T-cell (primary cell): ENCODE measurements around the gene CCL27. TPM values are rescaled to one million over a fixed set of nuclear protein-coding genes. Genes with fewer than 3 reads are reported as not detected.
A peak's percentile ranks its signal among the peaks of the same experiment; 100 is the strongest.

Source experiments
- ATAC-seq, 4 experiments: fragments of 200-7000 bp in 3 of 4; fragments of 150-1000 bp in 1 of 4; cut with Tn5 transposase; replicated peaks in 1 of 4; 1 replicate in 3 of 4; 2 replicates in 1 of 4; pipeline ENCODE4 v1.10.0; 2021; ENCODE audit warnings: moderate library complexity in 3 of 4, mild to moderate bottlenecking in 2 of 4, moderate number of reproducible peaks in 1 of 4
- CTCF ChIA-PET, 2 donors: fragments of 300-600 bp; sonication (Branson Sonifier 250); formaldehyde crosslinking; loops; one replicate each; lab custom pipeline; 2022; ENCODE audit warnings: antibody characterized with exemption in 2 of 2; lab: Charles Lee
- POLR2A ChIA-PET, 2 donors: fragments of 300-600 bp; sonication (Branson Sonifier 250); formaldehyde crosslinking; loops; one replicate each; lab custom pipeline; 2022; ENCODE audit warnings: antibody characterized with exemption in 2 of 2; lab: Charles Lee
- DNase-seq, 35 experiments: peaks; one replicate each; pipeline versions ENCODE4 v3.0.0 to v3.0.0-alpha.2; 2013 to 2023
- H3K27ac ChIP-seq: one replicate; pipeline ENCODE4 v1.5.1; 2013; ENCODE audit warnings: low read length
- H3K27me3 ChIP-seq, 2 experiments: replicated peaks in 1 of 2; 1 replicate in 1 of 2; 2 replicates in 1 of 2; pipeline versions ENCODE4 v1.6.1 to v1.7.0; 2013; ENCODE audit warnings: low read length in 1 of 2, mixed read lengths in 1 of 2; ENCODE audit not compliant: control insufficient read depth in 2 of 2, insufficient read depth in 2 of 2; ENCODE audit errors: extremely low read depth in 1 of 2
- H3K36me3 ChIP-seq, 2 donors: 1 replicate in 1 of 2; 2 replicates in 1 of 2; pipeline versions ENCODE4 v1.6.1 to v1.7.0; 2013; ENCODE audit warnings: low read length in 1 of 2; ENCODE audit not compliant: control insufficient read depth in 2 of 2, insufficient read depth in 1 of 2; ENCODE audit errors: extremely low read depth in 1 of 2
- H3K4me1 ChIP-seq, 2 experiments: 1 replicate in 1 of 2; 2 replicates in 1 of 2; pipeline versions ENCODE4 v1.6.1 to v1.7.0; 2013; ENCODE audit warnings: low read length in 2 of 2, mixed read lengths in 1 of 2; ENCODE audit not compliant: insufficient read depth in 2 of 2, control insufficient read depth in 1 of 2; ENCODE audit errors: extremely low read depth in 1 of 2
- H3K4me3 ChIP-seq, 2 donors: 1 replicate in 1 of 2; 2 replicates in 1 of 2; pipeline versions ENCODE4 v1.5.1 to v1.7.0; 2013; ENCODE audit warnings: mild to moderate bottlenecking in 2 of 2, low read length in 1 of 2, moderate library complexity in 1 of 2; ENCODE audit not compliant: control insufficient read depth in 1 of 2; ENCODE audit errors: extremely low read depth in 1 of 2
- H3K9me3 ChIP-seq: 2 replicates; pipeline ENCODE4 v1.7.0; 2013
- H3K27ac Mint-ChIP-seq, 2 donors: one replicate each; pipeline ENCODE4 v1.8.0; 2020 to 2021; ENCODE audit warnings: mild to moderate bottlenecking in 2 of 2, mixed read lengths in 2 of 2
- H3K27me3 Mint-ChIP-seq, 2 donors: one replicate each; pipeline ENCODE4 v1.8.0; 2021 to 2022; ENCODE audit warnings: mixed read lengths in 2 of 2
- H3K36me3 Mint-ChIP-seq: one replicate; pipeline ENCODE4 v1.8.0; 2021; ENCODE audit warnings: mixed read lengths
- H3K4me1 Mint-ChIP-seq, 3 donors: one replicate each; pipeline ENCODE4 v1.8.0; 2020 to 2022; ENCODE audit warnings: mixed read lengths in 3 of 3, mild to moderate bottlenecking in 1 of 3
- H3K4me3 Mint-ChIP-seq, 3 donors: one replicate each; pipeline ENCODE4 v1.8.0; 2020 to 2022; ENCODE audit warnings: mild to moderate bottlenecking in 3 of 3, mixed read lengths in 3 of 3, moderate library complexity in 3 of 3
- H3K9me3 Mint-ChIP-seq, 3 donors: one replicate each; pipeline ENCODE4 v1.8.0; 2020 to 2022; ENCODE audit warnings: mixed read lengths in 3 of 3
- WGBS: methylation state at CpG from one replicate; pipeline ENCODE4 v1.1.5; 2013; ENCODE audit warnings: missing lambda C conversion rate; ENCODE audit not compliant: insufficient coverage; 5-methylcytosine and 5-hydroxymethylcytosine counted together
- total RNA-seq, 35 experiments: library from RNA in 6 of 35; stranded (reverse) in 6 of 35; fragments of 120-200 nt in 1 of 35; gene quantifications; one replicate each; pipeline versions ENCODE4 v1.2.1 to v1.2.4 and lab custom pipeline; 2013 to 2026

CCL27 gene
- total RNA-seq, 5 donors from 2014 or later (not counting 1 experiment from before 2014, with no cell fraction given) = not detected

GRCh38 chr9:34651321-34651720 is 11.1 kb downstream of the CCL27 start:
- ChIA-PET POLR2A (no interaction called here), CTCF (no interaction called here)
- Histone ChIP-seq H3K4me1 (peaks cover 10 to 45% of the 10 kb centered on the region in 2 experiments), H3K27ac (no peak overlapping the region), H3K4me3 (no peak overlapping the region), H3K27me3 (no peaks in the 10 kb centered on the region), H3K9me3 (no peaks in the 10 kb centered on the region), H3K36me3 (peaks cover 0 to 45% of the 10 kb centered on the region in 2 donors)
- WGBS = 86% methylated on average over 2 of the region's 4 CpGs
- H3K4me1 Mint-ChIP-seq = peaks cover 40 to 63% (median 62%) of the 10 kb centered on the region in 3 donors
- ATAC-seq = no peak
- no peaks in the 10 kb centered on the region for H3K9me3 Mint-ChIP-seq
- H3K36me3 Mint-ChIP-seq = peaks cover 25% of the 10 kb centered on the region
- no peaks in the 10 kb centered on the region for H3K27me3 Mint-ChIP-seq
- peak overlapping the region in 1 of 2 donors; percentile 28 for H3K27ac Mint-ChIP-seq
- no peak for DNase-seq
- H3K4me3 Mint-ChIP-seq = no peak overlapping the region

DNA sequence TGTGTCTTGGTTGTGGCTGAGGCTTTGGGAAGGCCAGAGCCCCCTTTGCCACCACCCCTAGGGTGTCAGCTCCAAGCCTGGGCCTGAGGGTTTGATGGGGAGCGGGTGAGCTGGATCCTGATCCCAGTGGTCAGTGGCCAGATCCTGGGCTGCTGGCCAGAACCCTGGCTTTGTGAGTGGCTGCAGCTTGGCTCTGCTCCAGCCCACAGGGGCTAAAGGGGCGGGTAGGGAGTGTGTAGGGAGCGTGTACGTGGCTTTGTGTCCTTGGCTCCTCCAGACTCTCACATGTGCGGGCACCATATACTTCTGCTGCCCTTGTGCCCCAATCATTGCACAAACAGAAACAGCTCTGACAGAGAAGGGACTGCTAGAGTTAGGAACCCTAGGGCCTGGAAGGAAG is 11.6 kb downstream of the CCL27 start:
- DNase-seq (no peak), ATAC-seq (no peak)
- Histone ChIP-seq H3K4me1 (peaks cover 12 to 49% of the 10 kb centered on the region in 2 experiments), H3K4me3 (no peak overlapping the region), H3K9me3 (no peaks in the 10 kb centered on the region), H3K27me3 (no peaks in the 10 kb centered on the region), H3K36me3 (peaks cover 0 to 45% of the 10 kb centered on the region in 2 donors), H3K27ac (no peak overlapping the region)
- H3K4me1 Mint-ChIP-seq = peaks cover 45 to 68% (median 57%) of the 10 kb centered on the region in 3 donors
- H3K27me3 Mint-ChIP-seq = no peaks in the 10 kb centered on the region
- no peaks in the 10 kb centered on the region for H3K9me3 Mint-ChIP-seq
- ChIA-PET POLR2A (interaction anchor here in 1 of 2 donors (0.6 kb wide), 1 partner anchor 488 kb away, joined by 3 read pairs; no protein-coding TSS in a partner anchor), CTCF (no interaction called here)
- peaks cover 25% of the 10 kb centered on the region for H3K36me3 Mint-ChIP-seq
- no peak overlapping the region for H3K27ac Mint-ChIP-seq
- H3K4me3 Mint-ChIP-seq = no peak overlapping the region
- 86% methylated on average over 1 of the region's 5 CpGs for WGBS

GRCh38 chr9:34648673-34649072 is 13.8 kb downstream of the CCL27 start:
- Histone ChIP-seq H3K9me3 (no peaks in the 10 kb centered on the region), H3K4me1 (peaks cover 12 to 49% of the 10 kb centered on the region in 2 experiments), H3K27ac (no peak overlapping the region), H3K27me3 (no peaks in the 10 kb centered on the region), H3K4me3 (no peak overlapping the region), H3K36me3 (peaks cover 0 to 45% of the 10 kb centered on the region in 2 donors)
- Mint-ChIP-seq H3K9me3 (no peaks in the 10 kb centered on the region), H3K27ac (peak overlapping the region; percentile 19 to 25), H3K27me3 (no peaks in the 10 kb centered on the region), H3K36me3 (peaks cover 21% of the 10 kb centered on the region), H3K4me1 (peaks cover 44 to 61% (median 45%) of the 10 kb centered on the region in 3 donors), H3K4me3 (peak overlapping the region; percentile 91 to 95 (median 94))
- ChIA-PET CTCF (interaction anchor here (1.0 to 5.4 kb wide), 4 partner anchors 10 to 15 kb away, joined by 3 to 39 read pairs (median 5); partner anchors contain the start of genes CCL27 (in 1 of the 2) and SIGMAR1 (in 1 of the 2)), POLR2A (no interaction called here)
- DNase-seq (no peak), ATAC-seq (no peak)
- WGBS = 91% methylated on average over 8 of the region's 8 CpGs

- peak overlapping the region; percentile 91 to 95 (median 94) for H3K4me3 Mint-ChIP-seq
- H3K36me3 ChIP-seq = peaks cover 0 to 45% of the 10 kb centered on the region in 2 donors
- peaks cover 21% of the 10 kb centered on the region for H3K36me3 Mint-ChIP-seq
- no peaks in the 10 kb centered on the region for H3K27me3 Mint-ChIP-seq
- ATAC-seq (no peak), DNase-seq (peak in 1 of 35 experiments; percentile 19)
- peaks cover 34 to 53% (median 38%) of the 10 kb centered on the region in 3 donors for H3K4me1 Mint-ChIP-seq
- peaks cover 12 to 40% of the 10 kb centered on the region in 2 experiments for H3K4me1 ChIP-seq
- WGBS = 66% methylated on average over 10 of the region's 10 CpGs
- H3K9me3 Mint-ChIP-seq = no peaks in the 10 kb centered on the region
- no peaks in the 10 kb centered on the region for H3K27me3 ChIP-seq
- peak overlapping the region; percentile 89 to 90 for H3K27ac Mint-ChIP-seq
- ChIA-PET POLR2A (interaction anchor here (0.6 kb wide), 2 partner anchors 8 to 1705 kb away, joined by 3 to 4 read pairs; no protein-coding TSS in a partner anchor), CTCF (interaction anchor here (0.9 to 5.4 kb wide), 9 partner anchors 10 to 432 kb away, joined by 3 to 39 read pairs (median 8); partner anchors contain the start of genes CCL27 (in 1 of the 2), DCTN3 (in 1 of the 2), FANCG (in 1 of the 2) and SIGMAR1 (in 1 of the 2))
- H3K4me3 ChIP-seq = peak overlapping the region; percentile 86 to 94
- peak overlapping the region; percentile 68 for H3K27ac ChIP-seq
- H3K9me3 ChIP-seq = no peaks in the 10 kb centered on the region
Measured at GRCh38 chr9:34647651-34648050, 14.8 kb downstream of the CCL27 start.

GRCh38 chr9:34647084-34647403 is 15.4 kb downstream of the CCL27 start:
- WGBS = 0% methylated on average over 6 of the region's 8 CpGs
- ChIA-PET POLR2A (interaction anchor here in 1 of 2 donors (1.3 to 1.6 kb wide), 2 partner anchors 9 to 18 kb away, joined by 4 to 5 read pairs; partner anchors contain the start of gene SIGMAR1), CTCF (interaction anchor here (0.6 to 5.4 kb wide), 14 partner anchors 9 to 992 kb away, joined by 3 to 39 read pairs (median 6); partner anchors contain the start of genes CCL27 (in 1 of the 2), DCTN3 (in 1 of the 2) and SIGMAR1 (in 1 of the 2))
- Mint-ChIP-seq H3K9me3 (no peaks in the 10 kb centered on the region), H3K4me1 (peaks cover 28 to 47% (median 32%) of the 10 kb centered on the region in 3 donors), H3K36me3 (peaks cover 21% of the 10 kb centered on the region), H3K27me3 (no peaks in the 10 kb centered on the region), H3K4me3 (peak overlapping the region; percentile 91 to 95 (median 94)), H3K27ac (peak overlapping the region; percentile 89 to 90)
- H3K4me3 ChIP-seq = peak overlapping the region; percentile 86 to 94
- peaks cover 10 to 34% of the 10 kb centered on the region in 2 experiments for H3K4me1 ChIP-seq
- H3K36me3 ChIP-seq = peaks cover 0 to 45% of the 10 kb centered on the region in 2 donors
- no peaks in the 10 kb centered on the region for H3K27me3 ChIP-seq
- no peaks in the 10 kb centered on the region for H3K9me3 ChIP-seq
- ATAC-seq = no peak
- no peak for DNase-seq
- peak overlapping the region; percentile 68 for H3K27ac ChIP-seq

GRCh38 chr9:34646211-34647083 is 16.0 kb downstream of the CCL27 start, which contains the start of gene GALT:
Gene GALT, plus strand, starts transcription at chr9:34646675. Its CDS starts 30 bp downstream, at chr9:34646705.
- Mint-ChIP-seq H3K27ac (peak within 1 kb of the TSS; percentile 89 to 90), H3K4me1 (peaks cover 26 to 43% (median 31%) of the 10 kb centered on the region in 3 donors), H3K9me3 (no peaks in the 10 kb centered on the region), H3K27me3 (no peaks in the 10 kb centered on the region), H3K4me3 (peak within 1 kb of the TSS; percentile 91 to 95 (median 94)), H3K36me3 (peaks cover 21% of the 10 kb centered on the region)
- H3K4me1 ChIP-seq = peaks cover 10 to 30% of the 10 kb centered on the region in 2 experiments
- under 1% methylated on average over 40 of the region's 43 CpGs for WGBS
- CTCF ChIA-PET = interaction anchor here (0.5 to 5.4 kb wide), 15 partner anchors 9 to 993 kb away, joined by 3 to 39 read pairs (median 5); partner anchors contain the start of genes CCL27 (in 1 of the 2), DCTN3 (in 1 of the 2) and SIGMAR1 (in 1 of the 2)
- peak within 1 kb of the TSS; percentile 86 to 94 for H3K4me3 ChIP-seq
- ATAC-seq (peak; percentile 89 to 93 (median 90)), DNase-seq (peak; percentile 72 to 98 (median 93))
- peak within 1 kb of the TSS; percentile 68 for H3K27ac ChIP-seq
- no peaks in the 10 kb centered on the region for H3K27me3 ChIP-seq
- peaks cover 0 to 41% of the 10 kb centered on the region in 2 donors for H3K36me3 ChIP-seq
- POLR2A ChIA-PET = interaction anchor here in 1 of 2 donors (1.3 to 1.6 kb wide), 2 partner anchors 9 to 19 kb away, joined by 4 to 5 read pairs; partner anchors contain the start of gene SIGMAR1
- H3K9me3 ChIP-seq = no peaks in the 10 kb centered on the region
